ENCODE measurements around the gene GOLGA8H. TPM values are rescaled to one million over a fixed set of nuclear protein-coding genes. Genes with fewer than 3 reads are reported as not detected.
A peak's percentile ranks its signal among the peaks of the same experiment; 100 is the strongest.
"Not testable (repeated sequence)": the region's sequence is repeated elsewhere in the genome, so short reads cannot be mapped to it uniquely, and the experiment has no call there.

The GOLGA8H gene
- total RNA-seq: 0.89 and 1.3 TPM in 2 replicates
- long read RNA-seq: 0 reads

DNA sequence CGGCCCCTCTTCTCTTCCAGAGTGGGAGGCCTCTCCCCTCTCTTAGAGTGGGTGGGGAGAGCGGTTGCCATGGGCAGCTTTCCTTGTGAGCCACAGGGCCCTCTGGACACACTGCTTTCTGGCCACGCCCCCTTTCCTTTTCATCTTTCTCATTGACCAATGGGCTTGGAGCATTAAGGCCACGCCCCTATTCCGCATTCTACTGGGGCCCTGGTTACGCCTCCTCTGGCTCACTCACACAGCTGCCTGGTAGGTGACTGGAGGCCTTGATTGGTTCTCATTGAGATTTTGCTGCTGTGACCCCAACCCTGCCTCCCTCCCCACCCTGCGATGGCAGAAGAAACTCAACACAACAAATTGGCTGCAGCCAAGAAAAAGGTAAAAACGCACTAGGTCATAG is at the start of gene GOLGA8H:
TSS of gene GOLGA8H (plus strand) at position 233 of the 400 bp plus-strand sequence. CDS start at position 331, 98 bp downstream.
- not testable (repeated sequence) for H3K27ac Mint-ChIP-seq (ENCODE audit: unreplicated experiment); H3K36me3 Mint-ChIP-seq (ENCODE audit: unreplicated experiment); H3K27me3 Mint-ChIP-seq (ENCODE audit: unreplicated experiment); H3K9me3 Mint-ChIP-seq (ENCODE audit: unreplicated experiment); H3K4me3 Mint-ChIP-seq (ENCODE audit: unreplicated experiment); H3K4me1 Mint-ChIP-seq (ENCODE audit: unreplicated experiment); DNase-seq (ENCODE audit: extremely low spot score, unreplicated experiment)

DNA sequence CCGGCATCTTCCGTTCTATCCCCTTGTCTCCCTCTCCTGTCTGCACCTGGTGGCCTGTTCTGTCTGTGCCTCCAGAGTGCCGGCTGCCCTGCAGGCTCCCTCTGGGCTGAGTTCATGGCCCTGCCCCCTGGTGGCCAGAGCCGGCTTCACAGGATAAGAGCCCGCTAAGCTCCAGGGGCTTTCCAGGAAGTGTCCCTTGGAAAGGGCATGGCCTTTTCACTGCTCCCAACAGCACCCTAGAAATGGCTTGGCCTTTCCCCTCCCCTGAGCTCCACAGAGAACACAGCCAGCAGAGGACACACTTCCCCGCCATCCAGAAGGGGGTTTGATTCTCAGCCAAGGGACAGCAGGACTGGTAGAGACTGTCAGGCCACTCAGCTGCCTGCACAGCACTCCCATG is 36.9 kb upstream of the GOLGA8H start:
- peak; percentile 57 for DNase-seq (ENCODE audit: extremely low spot score, unreplicated experiment)
- TF ChIP-seq, protein P1, sequence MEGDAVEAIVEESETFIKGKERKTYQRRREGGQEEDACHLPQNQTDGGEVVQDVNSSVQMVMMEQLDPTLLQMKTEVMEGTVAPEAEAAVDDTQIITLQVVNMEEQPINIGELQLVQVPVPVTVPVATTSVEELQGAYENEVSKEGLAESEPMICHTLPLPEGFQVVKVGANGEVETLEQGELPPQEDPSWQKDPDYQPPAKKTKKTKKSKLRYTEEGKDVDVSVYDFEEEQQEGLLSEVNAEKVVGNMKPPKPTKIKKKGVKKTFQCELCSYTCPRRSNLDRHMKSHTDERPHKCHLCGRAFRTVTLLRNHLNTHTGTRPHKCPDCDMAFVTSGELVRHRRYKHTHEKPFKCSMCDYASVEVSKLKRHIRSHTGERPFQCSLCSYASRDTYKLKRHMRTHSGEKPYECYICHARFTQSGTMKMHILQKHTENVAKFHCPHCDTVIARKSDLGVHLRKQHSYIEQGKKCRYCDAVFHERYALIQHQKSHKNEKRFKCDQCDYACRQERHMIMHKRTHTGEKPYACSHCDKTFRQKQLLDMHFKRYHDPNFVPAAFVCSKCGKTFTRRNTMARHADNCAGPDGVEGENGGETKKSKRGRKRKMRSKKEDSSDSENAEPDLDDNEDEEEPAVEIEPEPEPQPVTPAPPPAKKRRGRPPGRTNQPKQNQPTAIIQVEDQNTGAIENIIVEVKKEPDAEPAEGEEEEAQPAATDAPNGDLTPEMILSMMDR (IDR thresholded peaks at IDR 0.05): peak; percentile 46
- H3K9me3 Mint-ChIP-seq (ENCODE audit: unreplicated experiment); H3K27ac Mint-ChIP-seq (ENCODE audit: unreplicated experiment); H3K36me3 Mint-ChIP-seq (ENCODE audit: unreplicated experiment); H3K27me3 Mint-ChIP-seq (ENCODE audit: unreplicated experiment); H3K4me3 Mint-ChIP-seq (ENCODE audit: unreplicated experiment); H3K4me1 Mint-ChIP-seq (ENCODE audit: unreplicated experiment): not testable (repeated sequence)

DNA sequence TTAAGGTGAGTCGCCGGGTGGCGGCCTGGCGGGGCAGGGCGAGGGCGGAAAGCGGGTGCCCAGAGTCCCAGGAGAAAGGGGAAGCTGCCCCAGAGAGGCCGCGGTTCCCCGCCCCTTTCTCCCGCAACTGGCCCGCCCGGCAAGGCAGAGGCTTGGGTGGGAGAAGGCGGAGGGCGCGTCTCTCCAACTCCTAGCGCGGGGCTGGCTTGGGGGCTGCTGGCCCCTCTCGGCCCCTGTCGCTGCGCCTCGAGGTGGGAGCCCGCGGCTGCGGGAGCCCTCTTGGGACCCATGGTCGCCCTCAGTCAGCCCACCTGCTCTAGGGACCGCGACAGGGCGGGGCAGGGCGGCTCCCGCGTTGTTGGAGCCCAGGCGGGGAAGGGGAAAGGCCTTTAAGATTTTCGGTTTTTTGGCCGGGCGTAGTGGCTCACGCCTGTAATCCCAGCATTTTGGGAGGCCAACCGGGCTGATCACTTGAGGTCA is 30.8 kb upstream of the GOLGA8H start:
- not testable (repeated sequence) for H3K4me3 Mint-ChIP-seq (ENCODE audit: unreplicated experiment); H3K4me1 Mint-ChIP-seq (ENCODE audit: unreplicated experiment); H3K27ac Mint-ChIP-seq (ENCODE audit: unreplicated experiment); H3K36me3 Mint-ChIP-seq (ENCODE audit: unreplicated experiment); H3K27me3 Mint-ChIP-seq (ENCODE audit: unreplicated experiment); H3K9me3 Mint-ChIP-seq (ENCODE audit: unreplicated experiment); DNase-seq (ENCODE audit: extremely low spot score, unreplicated experiment)

DNA sequence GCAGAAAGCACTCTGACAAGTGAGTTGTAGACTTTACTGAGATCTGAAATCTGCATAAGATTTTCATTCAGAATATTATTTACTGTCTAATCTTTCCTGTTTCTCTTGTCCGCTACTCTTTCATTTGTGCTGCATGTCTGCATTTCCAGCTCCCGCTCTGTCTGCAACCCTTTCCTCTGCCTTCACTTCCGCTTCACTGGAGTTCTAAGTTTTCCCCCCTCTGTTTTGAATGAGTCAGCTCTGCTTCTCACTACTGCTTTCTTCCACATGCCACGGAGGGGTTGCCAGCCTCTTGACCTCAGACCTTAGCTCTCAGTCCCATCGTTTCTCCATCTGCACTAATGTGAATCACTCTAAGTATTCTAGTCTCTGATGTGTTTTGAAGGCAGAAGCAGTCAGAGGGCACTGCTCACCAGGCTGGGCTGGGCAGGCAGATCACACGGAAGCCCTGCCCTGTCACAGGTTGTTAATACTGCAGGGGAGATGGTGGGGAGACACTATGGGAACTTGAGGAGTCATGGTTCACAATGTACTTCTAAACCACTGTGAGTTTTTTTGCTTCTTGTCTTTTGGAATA is 24.3 kb upstream of the GOLGA8H start:
- H3K27me3 Mint-ChIP-seq (ENCODE audit: unreplicated experiment); H3K27ac Mint-ChIP-seq (ENCODE audit: unreplicated experiment); H3K9me3 Mint-ChIP-seq (ENCODE audit: unreplicated experiment); DNase-seq (ENCODE audit: extremely low spot score, unreplicated experiment); H3K4me3 Mint-ChIP-seq (ENCODE audit: unreplicated experiment); H3K4me1 Mint-ChIP-seq (ENCODE audit: unreplicated experiment); H3K36me3 Mint-ChIP-seq (ENCODE audit: unreplicated experiment): not testable (repeated sequence)

- not testable (repeated sequence) for H3K4me1 Mint-ChIP-seq (ENCODE audit: unreplicated experiment); DNase-seq (ENCODE audit: extremely low spot score, unreplicated experiment); H3K9me3 Mint-ChIP-seq (ENCODE audit: unreplicated experiment)
Observed at GRCh38 chr15:30580716-30581115, 23.1 kb upstream of the GOLGA8H start.

GRCh38 chr15:30598953-30599352 is 4.9 kb upstream of the GOLGA8H start:
- not testable (repeated sequence) for DNase-seq (ENCODE audit: extremely low spot score, unreplicated experiment); H3K9me3 Mint-ChIP-seq (ENCODE audit: unreplicated experiment); H3K27me3 Mint-ChIP-seq (ENCODE audit: unreplicated experiment); H3K4me3 Mint-ChIP-seq (ENCODE audit: unreplicated experiment); H3K36me3 Mint-ChIP-seq (ENCODE audit: unreplicated experiment); H3K27ac Mint-ChIP-seq (ENCODE audit: unreplicated experiment); H3K4me1 Mint-ChIP-seq (ENCODE audit: unreplicated experiment)
- TF ChIP-seq, protein P1 (IDR thresholded peaks at IDR 0.05): peak; percentile 41

More at GRCh38 chr15:30580716-30581115, 23.1 kb upstream of the GOLGA8H start:
- H3K36me3 Mint-ChIP-seq (ENCODE audit: unreplicated experiment); H3K27ac Mint-ChIP-seq (ENCODE audit: unreplicated experiment); H3K4me3 Mint-ChIP-seq (ENCODE audit: unreplicated experiment); H3K27me3 Mint-ChIP-seq (ENCODE audit: unreplicated experiment): not testable (repeated sequence)

- not testable (repeated sequence) for H3K4me3 Mint-ChIP-seq (ENCODE audit: unreplicated experiment); H3K9me3 Mint-ChIP-seq (ENCODE audit: unreplicated experiment); DNase-seq (ENCODE audit: extremely low spot score, unreplicated experiment); H3K27ac Mint-ChIP-seq (ENCODE audit: unreplicated experiment); H3K36me3 Mint-ChIP-seq (ENCODE audit: unreplicated experiment); H3K27me3 Mint-ChIP-seq (ENCODE audit: unreplicated experiment); H3K4me1 Mint-ChIP-seq (ENCODE audit: unreplicated experiment)
Observed at GRCh38 chr15:30612271-30612670, 8.4 kb downstream of the GOLGA8H start.
